OCI-LY1 (cell line): Measurements from ENCODE around the gene DLEU7.

Source experiments
- H2AFZ ChIP-seq: fragments of 200-600 bp; sonication (generic), shearing (Covaris generic); 2 replicates; pipeline ENCODE4 v1.6.0; 2014; ENCODE audit warnings: antibody characterized with exemption, mild to moderate bottlenecking, low read length
- H3F3A ChIP-seq: fragments of 200-600 bp; sonication (generic), shearing (Covaris generic); 2 replicates; pipeline ENCODE4 v1.6.0; 2014; ENCODE audit warnings: mild to moderate bottlenecking, antibody characterized with exemption, low read length, moderate library complexity; ENCODE audit not compliant: insufficient read depth
- H3K27ac ChIP-seq: fragments of 200-600 bp; sonication (generic); 2 replicates; pipeline ENCODE4 v1.5.1; 2014; ENCODE audit warnings: low read length, mixed run types, mild to moderate bottlenecking, low read depth; ENCODE audit not compliant: poor library complexity, severe bottlenecking
- H3K27me3 ChIP-seq: fragments of 200-600 bp; sonication (generic); 2 replicates; pipeline ENCODE4 v1.6.0; 2014; ENCODE audit warnings: antibody characterized with exemption, mild to moderate bottlenecking, low read length, moderate library complexity; ENCODE audit not compliant: insufficient read depth
- H3K36me3 ChIP-seq: fragments of 200-600 bp; sonication (generic); 2 replicates; pipeline ENCODE4 v1.6.1; 2014; ENCODE audit warnings: mild to moderate bottlenecking, antibody characterized with exemption, low read length, moderate library complexity, mixed read lengths; ENCODE audit not compliant: insufficient read depth
- H3K4me1 ChIP-seq: fragments of 200-600 bp; sonication (generic); 2 replicates; pipeline ENCODE4 v1.5.1; 2014; ENCODE audit warnings: mild to moderate bottlenecking, low read length, moderate library complexity; ENCODE audit not compliant: insufficient read depth, severe bottlenecking
- H3K4me2 ChIP-seq: fragments of 200-600 bp; sonication (generic), shearing (Covaris generic); 2 replicates; pipeline ENCODE4 v1.6.1; 2014; ENCODE audit warnings: low read length
- H3K4me3 ChIP-seq: fragments of 200-600 bp; sonication (generic); 2 replicates; pipeline ENCODE4 v1.5.1; 2014; ENCODE audit warnings: low read length, low read depth, mild to moderate bottlenecking, mixed read lengths; ENCODE audit not compliant: poor library complexity, severe bottlenecking
- H3K79me2 ChIP-seq: fragments of 200-600 bp; shearing (Covaris generic); 2 replicates; pipeline ENCODE4 v1.6.1; 2016; ENCODE audit warnings: mixed run types, low read length, mixed read lengths; ENCODE audit not compliant: insufficient read depth
- H3K9ac ChIP-seq: fragments of 200-600 bp; sonication (generic), shearing (Covaris generic); 2 replicates; pipeline ENCODE4 v1.6.1; 2014; ENCODE audit warnings: mild to moderate bottlenecking, low read length, mixed read lengths
- H3K9me2 ChIP-seq: fragments of 200-600 bp; sonication (generic), shearing (Covaris generic); 2 replicates; pipeline ENCODE4 v1.6.1; 2014; ENCODE audit warnings: low read depth, mild to moderate bottlenecking, low read length, mixed read lengths
- H3K9me3 ChIP-seq: fragments of 200-600 bp; shearing (Covaris generic); 2 replicates; pipeline ENCODE4 v1.6.1; 2014; ENCODE audit warnings: low read length, mixed read lengths
- H4K20me1 ChIP-seq: fragments of 200-600 bp; sonication (generic), shearing (Covaris generic); 2 replicates; pipeline ENCODE4 v1.6.0; 2016; ENCODE audit warnings: mild to moderate bottlenecking, low read length; ENCODE audit not compliant: insufficient read depth
- EZH2 ChIP-seq: fragments of 200-600 bp; sonication (generic), shearing (Covaris generic); IDR thresholded peaks from 2 replicates; pipeline ENCODE4 v1.8.0; 2017; ENCODE audit warnings: borderline replicate concordance, mixed run types, mild to moderate bottlenecking, antibody characterized with exemption, low read length, moderate library complexity, mixed read lengths
- TF ChIP-seq, protein P1 (sequence below): fragments of 200-600 bp; sonication (generic), shearing (Covaris generic); IDR thresholded peaks from 2 replicates; pipeline ENCODE4 v1.5.1; 2017; ENCODE audit warnings: mild to moderate bottlenecking, antibody characterized with exemption, low read length, moderate library complexity, mixed read lengths

The DLEU7 gene

DNA sequence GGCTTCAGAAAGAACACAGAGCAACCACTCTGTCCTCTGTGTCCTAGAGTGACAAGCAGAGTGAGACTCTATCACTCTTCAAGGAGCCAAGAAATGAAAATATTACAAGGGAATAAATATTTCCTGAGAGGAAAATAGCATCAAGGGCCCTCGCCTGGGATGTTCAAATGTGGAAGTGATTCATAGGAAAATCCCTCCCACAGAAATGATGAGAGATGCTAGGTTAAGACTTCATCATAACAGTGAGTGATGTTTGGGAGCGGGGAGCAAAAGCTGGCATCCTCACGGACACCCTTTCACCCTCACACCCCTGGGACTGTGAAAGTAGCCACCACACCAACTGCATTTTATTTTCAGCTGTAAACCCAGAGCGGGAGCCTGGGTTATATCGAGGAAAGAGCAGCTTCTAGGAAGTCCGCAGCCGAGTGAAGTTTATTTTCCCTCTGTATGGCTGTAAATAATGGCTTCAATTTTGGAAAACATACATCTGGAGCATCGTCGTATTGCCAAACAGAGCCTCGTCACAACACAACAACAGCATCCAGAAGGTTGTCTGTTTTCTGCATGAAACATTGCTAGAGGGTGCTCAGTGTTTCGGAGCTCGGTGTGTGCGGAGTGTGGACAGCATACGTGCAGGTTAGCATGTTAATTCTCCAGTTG lies 54.8 kb downstream of the DLEU7 start:
- Histone ChIP-seq H3K27me3 (no peaks in the 10 kb centered on the region), H3K4me2 (no peak overlapping the region), H3K4me1 (peaks cover 9% of the 10 kb centered on the region), H3F3A (no peaks in the 10 kb centered on the region), H3K4me3 (no peak overlapping the region), H2AFZ (no peak overlapping the region), H3K27ac (no peak overlapping the region), H3K9me3 (peaks cover 8% of the 10 kb centered on the region; the same call in 1 of the 2 replicates), H3K9ac (no peak overlapping the region), H3K36me3 (no peaks in the 10 kb centered on the region), H3K9me2 (no peaks in the 10 kb centered on the region), H3K79me2 (no peaks in the 10 kb centered on the region), H4K20me1 (no peaks in the 10 kb centered on the region)
- TF ChIP-seq, protein P1, sequence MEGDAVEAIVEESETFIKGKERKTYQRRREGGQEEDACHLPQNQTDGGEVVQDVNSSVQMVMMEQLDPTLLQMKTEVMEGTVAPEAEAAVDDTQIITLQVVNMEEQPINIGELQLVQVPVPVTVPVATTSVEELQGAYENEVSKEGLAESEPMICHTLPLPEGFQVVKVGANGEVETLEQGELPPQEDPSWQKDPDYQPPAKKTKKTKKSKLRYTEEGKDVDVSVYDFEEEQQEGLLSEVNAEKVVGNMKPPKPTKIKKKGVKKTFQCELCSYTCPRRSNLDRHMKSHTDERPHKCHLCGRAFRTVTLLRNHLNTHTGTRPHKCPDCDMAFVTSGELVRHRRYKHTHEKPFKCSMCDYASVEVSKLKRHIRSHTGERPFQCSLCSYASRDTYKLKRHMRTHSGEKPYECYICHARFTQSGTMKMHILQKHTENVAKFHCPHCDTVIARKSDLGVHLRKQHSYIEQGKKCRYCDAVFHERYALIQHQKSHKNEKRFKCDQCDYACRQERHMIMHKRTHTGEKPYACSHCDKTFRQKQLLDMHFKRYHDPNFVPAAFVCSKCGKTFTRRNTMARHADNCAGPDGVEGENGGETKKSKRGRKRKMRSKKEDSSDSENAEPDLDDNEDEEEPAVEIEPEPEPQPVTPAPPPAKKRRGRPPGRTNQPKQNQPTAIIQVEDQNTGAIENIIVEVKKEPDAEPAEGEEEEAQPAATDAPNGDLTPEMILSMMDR: no peak
- TF ChIP-seq EZH2: no peak

DNA sequence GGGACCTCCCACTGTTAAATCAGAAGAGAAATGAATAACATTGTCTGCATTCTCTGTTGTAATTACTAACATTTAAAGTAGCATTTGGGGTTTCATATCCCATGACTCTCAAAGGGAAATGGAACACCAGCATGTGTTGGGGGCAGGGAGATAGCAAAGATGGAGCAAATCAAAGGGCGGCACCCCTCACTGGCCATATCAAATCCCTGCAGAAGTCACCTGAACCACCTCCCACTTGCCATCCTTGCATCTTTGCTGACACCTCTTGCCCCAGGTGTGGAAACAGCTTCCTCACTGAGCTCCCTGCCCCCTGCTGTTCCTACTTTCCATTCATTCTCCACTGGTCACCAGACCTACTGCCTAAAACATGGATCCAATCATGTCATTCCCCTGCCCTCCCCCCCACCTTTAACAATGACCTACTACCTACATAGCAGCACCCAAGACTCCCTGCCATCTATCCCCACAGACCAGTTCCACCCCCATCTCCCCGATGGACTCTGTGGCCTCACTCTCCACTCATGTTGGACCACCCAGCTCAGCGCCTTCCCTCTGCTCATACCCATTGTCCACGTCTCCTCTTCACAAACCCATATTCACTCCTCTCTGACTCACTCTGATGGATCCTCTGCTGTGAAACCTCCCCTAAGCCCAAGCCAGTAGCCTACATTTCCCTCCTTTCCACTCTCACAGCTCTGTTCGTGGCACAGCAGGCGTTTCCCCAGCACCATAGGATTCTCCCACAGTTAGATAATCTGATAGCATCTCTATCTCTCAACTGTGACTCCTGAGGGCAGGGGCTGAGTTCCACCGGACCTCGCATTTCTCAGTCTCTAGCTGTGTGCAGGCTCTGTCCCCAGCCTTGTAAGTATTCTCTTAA lies 55.9 kb downstream of the DLEU7 start:
- H2AFZ ChIP-seq: no peak overlapping the region
- no peak overlapping the region for H3K4me3 ChIP-seq
- no peaks in the 10 kb centered on the region for H3K36me3 ChIP-seq
- peaks cover 9% of the 10 kb centered on the region for H3K4me1 ChIP-seq
- no peaks in the 10 kb centered on the region for H3K9me2 ChIP-seq
- H4K20me1 ChIP-seq: no peaks in the 10 kb centered on the region
- H3K27me3 ChIP-seq: no peaks in the 10 kb centered on the region
- no peak for TF ChIP-seq EZH2
- TF ChIP-seq, protein P1: no peak
- no peak overlapping the region for H3K4me2 ChIP-seq
- no peak overlapping the region for H3K27ac ChIP-seq
- H3K79me2 ChIP-seq: no peaks in the 10 kb centered on the region
- H3K9ac ChIP-seq: no peak overlapping the region
- H3K9me3 ChIP-seq: peaks cover under 1% of the 10 kb centered on the region; the same call in 1 of the 2 replicates
- no peaks in the 10 kb centered on the region for H3F3A ChIP-seq

GRCh38 chr13:50783717-50784290 lies 59.7 kb downstream of the DLEU7 start:
- Histone ChIP-seq H3K9ac (no peak overlapping the region), H2AFZ (no peak overlapping the region), H3K4me3 (no peak overlapping the region), H4K20me1 (no peaks in the 10 kb centered on the region), H3K9me2 (no peaks in the 10 kb centered on the region), H3K27ac (no peak overlapping the region), H3K4me1 (peaks cover 9% of the 10 kb centered on the region), H3F3A (no peaks in the 10 kb centered on the region), H3K4me2 (no peak overlapping the region), H3K79me2 (no peaks in the 10 kb centered on the region), H3K9me3 (no peaks in the 10 kb centered on the region), H3K27me3 (no peaks in the 10 kb centered on the region), H3K36me3 (no peaks in the 10 kb centered on the region)
- no peak for TF ChIP-seq EZH2
- TF ChIP-seq, protein P1: no peak
